Dendritic cell treated with granulocyte-macrophage colony-stimulating factor and Interleukin-4, amounts not matched to agents 40 ng/mL and 50 ng/mL, for 4 days (primary cell): ENCODE results near the gene PHAX.
"Not testable (repeated sequence)": the region's sequence is repeated elsewhere in the genome, so short reads cannot be mapped to it uniquely, and the experiment has no call there.

Source experiments
- H3K27ac Mint-ChIP-seq: one replicate; pipeline ENCODE4 v1.8.0; 2022; ENCODE audit warnings: mild to moderate bottlenecking, mixed read lengths
- H3K27me3 Mint-ChIP-seq: one replicate; pipeline ENCODE4 v1.8.0; 2022; ENCODE audit warnings: mild to moderate bottlenecking, mixed read lengths
- H3K36me3 Mint-ChIP-seq: one replicate; pipeline ENCODE4 v1.8.0; 2022; ENCODE audit warnings: low read depth, mixed read lengths
- H3K4me1 Mint-ChIP-seq: one replicate; pipeline ENCODE4 v1.8.0; 2022; ENCODE audit warnings: low read depth, mixed read lengths
- H3K4me3 Mint-ChIP-seq: one replicate; pipeline ENCODE4 v1.8.0; 2022; ENCODE audit warnings: mild to moderate bottlenecking, moderate library complexity, mixed read lengths
- H3K9me3 Mint-ChIP-seq: one replicate; pipeline ENCODE4 v1.8.0; 2022; ENCODE audit warnings: mixed read lengths
- intact Hi-C: fragments of 100-400 bp; cut with micrococcal nuclease; formaldehyde crosslinking; loops from one replicate; pipeline ENCODE4 v1.15.0; 2022

The PHAX gene, protein sequence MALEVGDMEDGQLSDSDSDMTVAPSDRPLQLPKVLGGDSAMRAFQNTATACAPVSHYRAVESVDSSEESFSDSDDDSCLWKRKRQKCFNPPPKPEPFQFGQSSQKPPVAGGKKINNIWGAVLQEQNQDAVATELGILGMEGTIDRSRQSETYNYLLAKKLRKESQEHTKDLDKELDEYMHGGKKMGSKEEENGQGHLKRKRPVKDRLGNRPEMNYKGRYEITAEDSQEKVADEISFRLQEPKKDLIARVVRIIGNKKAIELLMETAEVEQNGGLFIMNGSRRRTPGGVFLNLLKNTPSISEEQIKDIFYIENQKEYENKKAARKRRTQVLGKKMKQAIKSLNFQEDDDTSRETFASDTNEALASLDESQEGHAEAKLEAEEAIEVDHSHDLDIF

DNA sequence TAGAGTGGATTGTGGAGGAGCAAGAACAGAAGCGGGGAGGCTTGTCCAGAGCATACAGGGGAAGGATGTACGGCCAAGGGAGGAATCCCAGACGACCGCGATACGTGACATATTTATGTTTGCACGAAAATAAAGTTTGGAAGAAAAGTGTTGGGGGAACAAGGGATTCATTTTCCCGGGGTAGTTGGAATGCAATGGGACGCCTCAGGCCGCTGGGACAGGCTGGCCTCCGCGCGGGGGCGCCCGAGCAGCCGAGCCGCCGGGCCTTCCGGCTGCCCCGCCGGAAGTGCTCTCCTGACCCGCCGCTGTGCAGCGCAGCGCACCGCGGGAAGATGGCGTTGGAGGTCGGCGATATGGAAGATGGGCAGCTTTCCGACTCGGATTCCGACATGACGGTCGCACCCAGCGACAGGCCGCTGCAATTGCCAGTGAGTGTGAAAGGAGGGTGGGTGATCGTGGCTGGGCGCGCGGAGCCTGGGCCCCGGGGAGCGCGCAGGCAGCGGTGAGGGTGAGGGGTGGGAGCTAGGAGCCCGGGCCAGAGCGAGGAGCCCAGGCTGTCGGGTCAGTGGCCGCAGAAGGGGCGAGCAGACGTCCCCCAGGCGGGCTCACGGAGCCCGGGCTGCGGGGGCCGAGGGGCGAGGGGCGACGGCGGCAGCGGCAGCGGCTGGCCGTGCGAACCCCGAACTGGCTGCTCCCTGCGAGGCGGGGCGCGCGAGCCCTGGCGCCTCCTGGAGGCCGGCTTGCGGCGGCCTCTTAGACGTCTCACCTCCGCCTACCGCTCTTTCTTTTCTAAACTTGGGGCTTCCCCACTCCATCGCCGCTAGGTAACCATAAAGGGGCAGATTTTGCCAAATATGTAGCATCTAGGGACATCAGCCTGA, at the start of gene PHAX:
Gene PHAX, plus strand, starts transcription at position 317 of the 881 bp plus-strand sequence. Its CDS starts 16 bp downstream, at position 333.
- H3K27me3 Mint-ChIP-seq = peaks cover 2% of the 10 kb centered on the region
- peaks cover 37% of the 10 kb centered on the region for H3K36me3 Mint-ChIP-seq
- peak within 1 kb of the TSS; percentile 96 for H3K4me3 Mint-ChIP-seq
- intact Hi-C loops = loop anchor here (2.0 kb wide), 1 partner anchor 246 kb away; no protein-coding TSS in a partner anchor
- peaks cover 43% of the 10 kb centered on the region for H3K4me1 Mint-ChIP-seq
- H3K27ac Mint-ChIP-seq = peak within 1 kb of the TSS; percentile 88
- no peaks in the 10 kb centered on the region for H3K9me3 Mint-ChIP-seq

DNA sequence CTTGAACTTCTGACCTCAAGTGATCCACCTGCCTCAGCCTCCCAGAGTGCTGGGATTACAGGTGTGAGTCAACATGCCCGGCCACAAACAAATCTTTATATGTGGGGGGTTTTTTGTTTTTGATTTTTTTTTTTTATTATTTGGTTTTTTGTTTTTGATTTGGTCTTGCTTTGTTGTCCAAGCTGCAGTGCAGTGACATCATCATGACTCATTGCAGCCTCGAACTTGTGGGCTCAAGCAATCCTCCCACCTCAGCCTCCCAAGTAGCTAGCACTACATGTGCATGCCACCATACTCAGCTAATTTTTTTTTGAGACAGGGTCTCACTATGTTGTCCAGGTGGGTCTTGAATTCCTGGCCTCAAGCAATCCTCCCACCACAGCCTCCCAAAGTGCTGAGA, 48.1 kb upstream of the PHAX start:
- no peaks in the 10 kb centered on the region for H3K4me1 Mint-ChIP-seq
- H3K4me3 Mint-ChIP-seq = no peak overlapping the region
- no peak overlapping the region for H3K27ac Mint-ChIP-seq
- H3K27me3 Mint-ChIP-seq = no peaks in the 10 kb centered on the region
- no peaks in the 10 kb centered on the region for H3K36me3 Mint-ChIP-seq
- no peaks in the 10 kb centered on the region for H3K9me3 Mint-ChIP-seq
- intact Hi-C loops = no loop called here

DNA sequence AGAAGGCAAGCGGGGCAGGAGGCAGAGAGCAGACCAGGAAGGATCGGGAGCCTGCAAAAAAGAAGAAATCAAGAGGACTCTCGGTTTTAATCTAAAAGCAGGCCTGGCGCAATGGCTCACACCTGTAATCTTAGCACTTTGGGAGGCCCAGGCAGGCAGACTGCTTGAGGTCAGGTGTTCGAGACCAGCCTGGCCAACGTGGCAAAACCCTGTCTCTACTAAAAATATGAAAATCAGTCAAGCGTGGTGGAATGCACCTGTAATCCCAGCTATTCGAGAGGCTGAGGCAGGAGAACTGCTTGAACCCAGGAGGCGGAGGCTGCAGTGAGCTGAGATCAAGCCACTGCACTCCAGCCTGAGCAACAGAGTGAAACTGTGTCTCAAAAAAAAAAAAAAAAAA, 45.6 kb upstream of the PHAX start:
- H3K27me3 Mint-ChIP-seq, H3K27ac Mint-ChIP-seq, H3K9me3 Mint-ChIP-seq, H3K4me3 Mint-ChIP-seq, H3K4me1 Mint-ChIP-seq, H3K36me3 Mint-ChIP-seq, intact Hi-C loops: not testable (repeated sequence)

DNA sequence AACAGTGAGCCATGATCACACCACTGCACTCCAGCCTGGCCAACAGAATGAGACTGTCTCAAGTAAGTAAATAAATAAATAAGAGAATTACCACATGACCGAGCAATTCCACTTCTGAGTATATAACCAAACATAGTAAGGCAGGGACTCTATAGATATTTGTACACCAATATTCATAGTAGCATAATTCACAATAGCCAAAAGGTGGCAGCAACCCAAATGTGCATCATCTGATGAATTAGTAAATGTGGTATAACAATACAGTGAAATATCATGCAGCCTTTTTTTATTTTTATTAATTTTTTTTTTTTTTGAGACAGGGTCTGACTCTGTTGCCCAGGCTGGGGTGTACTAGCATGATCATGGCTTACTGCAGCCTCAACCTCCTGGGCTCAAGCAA, 38.8 kb upstream of the PHAX start:
- intact Hi-C loops = no loop called here
- Mint-ChIP-seq H3K9me3 (no peaks in the 10 kb centered on the region), H3K27me3 (no peaks in the 10 kb centered on the region), H3K27ac (no peak overlapping the region), H3K4me1 (no peaks in the 10 kb centered on the region), H3K36me3 (no peaks in the 10 kb centered on the region), H3K4me3 (no peak overlapping the region)

DNA sequence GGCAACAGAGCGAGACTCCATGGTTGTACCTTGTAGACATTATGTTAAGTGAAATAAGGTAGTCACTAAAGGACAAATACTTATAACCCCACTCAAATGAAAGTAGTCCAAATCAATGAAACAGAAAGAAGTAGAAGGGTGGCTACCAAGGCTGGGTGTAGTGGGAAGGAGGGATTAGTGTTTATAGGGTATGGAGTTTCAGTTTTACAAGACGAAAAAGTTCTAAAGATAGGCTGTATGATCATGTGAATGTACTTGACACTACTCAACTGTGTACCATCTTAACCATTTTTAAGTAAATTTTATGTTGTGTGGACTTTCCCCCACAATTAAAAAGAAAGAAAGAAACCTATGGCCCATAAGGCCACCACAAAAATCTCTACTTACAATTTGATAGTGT, 37.9 kb upstream of the PHAX start:
- no peaks in the 10 kb centered on the region for H3K4me1 Mint-ChIP-seq
- no peak overlapping the region for H3K4me3 Mint-ChIP-seq
- no peak overlapping the region for H3K27ac Mint-ChIP-seq
- no peaks in the 10 kb centered on the region for H3K9me3 Mint-ChIP-seq
- intact Hi-C loops = no loop called here
- no peaks in the 10 kb centered on the region for H3K27me3 Mint-ChIP-seq
- no peaks in the 10 kb centered on the region for H3K36me3 Mint-ChIP-seq

DNA sequence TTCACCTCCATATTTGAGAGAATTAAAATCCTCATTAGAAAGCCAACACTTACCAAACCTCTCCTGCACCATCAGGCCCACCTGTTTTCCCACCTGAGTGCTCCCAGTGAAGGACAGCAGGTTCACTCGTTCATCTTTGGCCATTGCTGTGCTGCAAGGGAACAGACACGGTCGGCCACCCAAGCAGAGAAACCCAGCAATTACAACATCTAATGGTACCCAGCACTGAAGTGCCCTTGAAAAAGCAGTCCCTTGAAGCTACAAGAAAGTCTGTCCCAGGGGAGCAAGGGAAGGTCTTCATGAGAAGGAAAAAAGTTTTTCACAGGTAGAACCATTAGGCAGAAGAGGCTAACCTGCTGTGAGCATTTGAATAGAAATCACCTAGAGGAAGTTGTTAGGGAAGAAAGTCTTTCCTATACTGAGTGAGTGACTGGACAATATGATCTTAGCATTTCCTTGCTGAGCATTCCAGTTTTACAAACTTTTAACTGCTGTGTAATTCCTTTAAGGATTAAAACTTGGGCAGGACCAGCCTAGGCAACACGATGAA, 32.5 kb upstream of the PHAX start:
- Mint-ChIP-seq H3K36me3 (no peaks in the 10 kb centered on the region), H3K27me3 (no peaks in the 10 kb centered on the region), H3K27ac (no peak overlapping the region), H3K4me1 (no peaks in the 10 kb centered on the region), H3K4me3 (no peak overlapping the region), H3K9me3 (no peaks in the 10 kb centered on the region)
- intact Hi-C loops = no loop called here

DNA sequence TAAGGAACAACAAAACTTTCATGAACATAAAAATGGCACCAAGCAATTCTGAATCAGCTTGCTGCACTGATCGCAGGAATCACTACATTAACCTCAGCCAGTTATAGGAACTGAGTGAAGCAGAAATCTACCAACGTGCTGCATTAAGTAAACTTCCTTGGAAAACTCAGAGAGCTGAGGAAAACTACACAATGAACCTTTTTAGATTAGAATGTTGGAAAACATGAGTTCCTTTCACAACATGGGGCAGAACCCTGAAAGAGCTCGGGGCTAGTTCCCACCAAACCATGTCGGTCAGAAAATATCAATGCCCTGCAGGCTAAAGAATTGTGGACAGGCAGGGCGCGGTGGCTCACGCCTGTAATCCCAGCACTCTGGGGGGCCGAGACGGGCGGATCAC, 25.1 kb upstream of the PHAX start:
- H3K4me1 Mint-ChIP-seq = no peaks in the 10 kb centered on the region
- intact Hi-C loops = no loop called here
- H3K9me3 Mint-ChIP-seq = no peaks in the 10 kb centered on the region
- H3K4me3 Mint-ChIP-seq = no peak overlapping the region
- no peak overlapping the region for H3K27ac Mint-ChIP-seq
- no peaks in the 10 kb centered on the region for H3K27me3 Mint-ChIP-seq
- no peaks in the 10 kb centered on the region for H3K36me3 Mint-ChIP-seq

DNA sequence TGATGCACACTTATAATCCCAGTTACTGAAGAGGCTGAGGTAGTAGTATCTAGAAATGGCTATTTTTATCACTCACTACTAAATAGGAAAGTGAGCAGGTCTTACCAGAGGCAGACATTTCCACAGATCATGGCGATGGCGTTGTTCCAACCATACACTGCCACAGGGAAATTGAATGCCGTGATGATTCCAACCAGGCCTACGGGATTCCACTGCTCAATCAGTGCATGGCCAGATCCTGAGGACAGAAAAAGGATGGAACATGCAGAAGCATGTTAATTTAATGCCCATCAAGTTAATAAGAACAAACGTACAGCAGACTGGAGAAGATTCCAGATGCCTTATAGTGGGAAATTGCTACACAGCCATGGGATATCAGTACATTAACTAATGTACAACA, 23.8 kb upstream of the PHAX start:
- H3K27ac Mint-ChIP-seq = no peak overlapping the region
- intact Hi-C loops = no loop called here
- no peaks in the 10 kb centered on the region for H3K4me1 Mint-ChIP-seq
- H3K9me3 Mint-ChIP-seq = no peaks in the 10 kb centered on the region
- no peaks in the 10 kb centered on the region for H3K27me3 Mint-ChIP-seq
- no peaks in the 10 kb centered on the region for H3K36me3 Mint-ChIP-seq
- H3K4me3 Mint-ChIP-seq = no peak overlapping the region

DNA sequence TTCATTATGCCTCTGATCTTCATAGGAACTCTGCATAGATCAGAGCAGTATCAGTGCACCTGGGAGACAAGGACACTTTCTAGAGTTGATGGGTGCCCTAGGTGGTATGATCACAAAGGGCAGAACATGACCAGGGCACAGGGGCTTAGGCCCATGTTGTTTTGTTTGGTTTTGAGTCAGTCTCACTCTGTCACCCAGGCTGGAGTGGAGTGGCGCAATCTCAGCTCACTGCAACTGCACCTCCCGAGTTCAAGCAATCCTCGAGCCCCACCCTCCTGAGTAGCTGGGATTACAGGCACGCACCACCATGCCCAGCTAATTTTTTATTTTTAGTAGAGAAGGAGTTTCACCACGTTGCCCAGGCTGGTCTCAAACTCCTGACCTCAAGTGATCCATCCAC, 23.3 kb upstream of the PHAX start:
- Mint-ChIP-seq H3K27me3 (no peaks in the 10 kb centered on the region), H3K9me3 (no peaks in the 10 kb centered on the region), H3K4me3 (no peak overlapping the region), H3K36me3 (no peaks in the 10 kb centered on the region), H3K27ac (no peak overlapping the region), H3K4me1 (no peaks in the 10 kb centered on the region)
- intact Hi-C loops = no loop called here

DNA sequence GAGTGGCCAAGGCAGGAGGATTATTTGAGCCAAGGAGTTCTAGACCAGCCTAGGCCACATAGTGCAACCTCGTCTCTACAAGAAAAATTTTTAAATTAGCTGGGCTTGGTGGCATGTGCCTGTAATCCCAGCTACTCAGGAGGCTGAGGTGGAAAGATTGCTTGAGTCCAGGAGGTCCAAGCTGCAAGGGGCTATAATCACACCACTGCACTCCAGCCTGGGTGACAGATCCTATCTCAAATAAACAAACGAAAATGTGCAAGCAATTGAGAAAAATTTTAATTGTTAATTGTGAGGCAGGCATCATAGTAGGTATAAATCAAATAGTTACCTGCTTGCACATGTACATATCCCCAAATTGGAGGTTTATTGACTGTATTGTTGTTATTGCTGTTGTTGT, 21.0 kb upstream of the PHAX start:
- Mint-ChIP-seq H3K27ac (no peak overlapping the region), H3K36me3 (no peaks in the 10 kb centered on the region), H3K9me3 (no peaks in the 10 kb centered on the region), H3K27me3 (no peaks in the 10 kb centered on the region), H3K4me1 (no peaks in the 10 kb centered on the region), H3K4me3 (no peak overlapping the region)
- intact Hi-C loops = no loop called here

DNA sequence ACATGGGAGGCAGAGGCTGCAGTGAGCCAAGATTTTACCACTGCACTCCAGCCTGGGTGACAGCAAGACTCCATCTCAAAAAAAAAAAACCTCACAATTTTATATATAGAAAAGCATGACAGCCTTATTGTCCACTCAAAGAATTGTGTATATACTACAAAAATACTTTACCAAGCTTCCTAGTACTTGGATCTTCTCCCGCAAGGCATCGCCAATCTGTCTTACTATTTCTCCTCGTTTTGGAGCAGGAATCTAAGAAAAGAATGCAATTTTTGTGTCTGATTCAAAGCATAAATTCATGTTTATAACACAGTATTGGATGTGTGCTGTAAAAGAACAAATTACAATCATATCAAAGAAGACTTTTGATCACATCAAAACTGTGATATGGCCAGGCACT, 17.0 kb upstream of the PHAX start:
- intact Hi-C loops = no loop called here
- Mint-ChIP-seq H3K9me3 (no peaks in the 10 kb centered on the region), H3K27me3 (no peaks in the 10 kb centered on the region), H3K36me3 (no peaks in the 10 kb centered on the region), H3K27ac (no peak overlapping the region), H3K4me3 (no peak overlapping the region), H3K4me1 (no peaks in the 10 kb centered on the region)

DNA sequence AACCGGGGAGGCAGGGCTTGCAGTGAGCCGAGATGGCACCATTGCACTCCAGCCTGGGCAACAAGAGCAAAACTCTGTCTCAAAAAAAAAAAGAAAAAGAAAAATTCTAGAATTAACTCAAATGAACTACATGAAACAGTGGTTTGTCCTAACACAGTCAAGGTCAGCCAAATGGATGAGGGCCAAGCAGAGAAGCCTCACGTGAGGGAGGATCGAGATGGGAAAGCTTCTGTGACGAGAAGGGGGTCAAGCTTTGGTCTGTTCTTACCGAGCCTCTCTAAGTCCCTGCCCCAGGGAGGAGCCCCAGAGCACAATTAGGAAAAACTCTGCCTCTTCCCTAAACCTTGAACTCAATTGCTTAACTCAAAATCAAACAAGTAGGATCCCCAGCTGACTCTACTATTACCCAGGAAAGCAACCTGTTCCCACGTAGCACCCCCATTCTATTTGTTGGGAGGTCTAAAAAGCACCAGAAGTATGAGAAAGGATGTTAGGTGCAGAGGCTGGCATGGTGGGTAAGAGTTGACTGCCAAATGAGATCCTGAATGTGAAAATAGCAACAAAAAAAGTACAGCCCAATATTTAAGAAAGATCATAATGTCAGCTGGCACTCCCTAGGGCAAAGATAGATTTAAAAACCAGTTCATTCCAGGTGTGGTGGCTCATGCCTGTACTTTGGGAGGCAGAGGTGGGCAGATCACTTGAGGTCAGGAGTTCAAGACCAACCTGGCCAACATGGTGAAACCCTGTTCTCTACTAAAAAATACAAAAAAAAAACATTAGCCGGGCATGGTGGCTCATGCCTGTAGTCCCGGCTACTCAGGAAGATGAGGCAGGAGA, 13.0 kb upstream of the PHAX start:
- Mint-ChIP-seq H3K4me1 (no peaks in the 10 kb centered on the region), H3K4me3 (no peak overlapping the region), H3K27ac (no peak overlapping the region), H3K9me3 (no peaks in the 10 kb centered on the region), H3K27me3 (no peaks in the 10 kb centered on the region), H3K36me3 (no peaks in the 10 kb centered on the region)
- intact Hi-C loops = no loop called here

DNA sequence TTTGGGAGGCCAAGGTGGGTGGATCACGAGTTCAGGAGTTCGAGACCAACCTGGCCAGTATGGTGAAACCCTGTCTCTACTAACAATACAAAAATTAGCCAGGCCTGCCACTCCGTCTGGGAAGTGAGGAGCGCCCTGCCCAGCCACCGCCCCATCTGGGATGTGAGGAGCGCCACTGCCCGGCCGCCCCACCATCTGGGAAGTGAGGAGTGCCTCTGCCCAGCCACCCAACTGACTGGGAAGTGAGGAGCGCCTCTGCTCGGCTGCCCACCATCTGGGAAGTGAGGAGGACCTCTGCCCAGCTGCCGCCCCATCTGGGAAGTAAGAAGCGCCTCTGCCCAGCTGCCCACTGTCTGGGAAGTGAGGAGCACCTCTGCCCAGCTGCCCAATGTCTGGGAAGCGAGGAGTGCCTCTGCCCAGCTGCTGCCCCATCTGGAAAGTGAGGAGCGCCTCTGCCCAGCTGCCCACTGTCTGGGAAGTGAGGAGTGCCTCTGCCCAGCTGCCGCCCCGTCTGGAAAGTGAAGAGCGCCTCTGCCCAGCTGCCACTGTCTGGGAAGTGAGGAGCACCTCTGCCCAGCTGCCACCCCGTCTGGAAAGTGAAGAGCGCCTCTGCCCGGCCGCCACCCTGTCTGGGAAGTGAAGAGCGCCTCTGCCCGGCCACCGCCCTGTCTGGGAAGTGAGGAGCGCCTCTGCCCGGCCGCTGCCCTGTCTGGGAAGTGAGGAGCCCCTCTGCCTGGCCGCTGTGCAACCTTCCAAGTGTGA, 11.0 kb upstream of the PHAX start:
- intact Hi-C loops = no loop called here
- no peaks in the 10 kb centered on the region for H3K9me3 Mint-ChIP-seq
- H3K27me3 Mint-ChIP-seq = peaks cover 15% of the 10 kb centered on the region
- H3K4me1 Mint-ChIP-seq = peaks cover 14% of the 10 kb centered on the region
- H3K36me3 Mint-ChIP-seq = no peaks in the 10 kb centered on the region
- H3K4me3 Mint-ChIP-seq = no peak overlapping the region
- H3K27ac Mint-ChIP-seq = no peak overlapping the region
